SK-N-SH treated with all-trans-retinoic acid at 6 μM for 48 hours (cell line): ENCODE results near the gene BTNL3.

Source experiments
- ARNTL ChIP-seq: fragments of 450-650 bp; formaldehyde crosslinking; IDR thresholded peaks from 2 replicates; pipeline ENCODE4 v1.5.0; 2020; ENCODE audit warnings: low read depth, mild to moderate bottlenecking, moderate library complexity, borderline replicate concordance
- ISL1 ChIP-seq: fragments of 250-450 bp; sonication (Bioruptor Pico); IDR thresholded peaks from 2 replicates; pipeline ENCODE4 v2.1.2; 2022; ENCODE audit warnings: mild to moderate bottlenecking, moderate library complexity
- PPARA ChIP-seq: fragments of 250-450 bp; sonication (Bioruptor Pico); IDR thresholded peaks from 2 replicates; pipeline ENCODE4 v1.5.0; 2020; ENCODE audit warnings: mild to moderate bottlenecking, borderline replicate concordance
- RARB ChIP-seq: fragments of 250-450 bp; sonication (Bioruptor Pico); IDR thresholded peaks from 2 replicates; pipeline ENCODE4 v1.8.0; 2021; ENCODE audit warnings: mild to moderate bottlenecking, moderate library complexity
- SNAI2 ChIP-seq: fragments of 250-450 bp; sonication (Bioruptor Pico); IDR thresholded peaks from 2 replicates; pipeline ENCODE4 v1.5.0; 2020; ENCODE audit warnings: mild to moderate bottlenecking, moderate library complexity
- TCF4 ChIP-seq: fragments of 250-450 bp; sonication (Bioruptor Pico); IDR thresholded peaks from 2 replicates; pipeline ENCODE4 v1.8.0; 2021; ENCODE audit warnings: mild to moderate bottlenecking, moderate library complexity, borderline replicate concordance
- ZC3H10 ChIP-seq: fragments of 250-450 bp; sonication (Bioruptor Pico); IDR thresholded peaks from 2 replicates; pipeline ENCODE4 v1.5.1; 2021; ENCODE audit warnings: mild to moderate bottlenecking, moderate library complexity
- ZFP3 ChIP-seq: fragments of 250-450 bp; sonication (Bioruptor Pico); IDR thresholded peaks from 2 replicates; pipeline ENCODE4 v1.5.0; 2020; ENCODE audit warnings: mild to moderate bottlenecking, moderate library complexity
- ZFP30 ChIP-seq: fragments of 450-650 bp; formaldehyde crosslinking; IDR thresholded peaks from 2 replicates; pipeline ENCODE4 v1.5.0; 2022; ENCODE audit warnings: mild to moderate bottlenecking, moderate library complexity
- TF ChIP-seq, protein P1 (sequence below): fragments of 250-450 bp; sonication (Bioruptor Pico); IDR thresholded peaks from 2 replicates; pipeline ENCODE4 v1.5.1; 2020; ENCODE audit warnings: low read depth, mild to moderate bottlenecking, moderate library complexity
- TF ChIP-seq, protein P2 (sequence below): fragments of 250-450 bp; sonication (Bioruptor Pico); IDR thresholded peaks from 2 replicates; pipeline ENCODE4 v1.8.0; 2021; ENCODE audit warnings: low read depth, mild to moderate bottlenecking, moderate library complexity, borderline replicate concordance
- TF ChIP-seq, protein P3 (sequence below): fragments of 250-450 bp; sonication (Bioruptor Pico); IDR thresholded peaks from 2 replicates; pipeline ENCODE4 v1.5.1; 2021; ENCODE audit warnings: mild to moderate bottlenecking, moderate library complexity
- TF ChIP-seq, protein P4 (sequence below): fragments of 250-450 bp; sonication (Bioruptor Pico); IDR thresholded peaks from 2 replicates; pipeline ENCODE4 v1.8.0; 2020; ENCODE audit warnings: mild to moderate bottlenecking, moderate library complexity, borderline replicate concordance

DNA sequence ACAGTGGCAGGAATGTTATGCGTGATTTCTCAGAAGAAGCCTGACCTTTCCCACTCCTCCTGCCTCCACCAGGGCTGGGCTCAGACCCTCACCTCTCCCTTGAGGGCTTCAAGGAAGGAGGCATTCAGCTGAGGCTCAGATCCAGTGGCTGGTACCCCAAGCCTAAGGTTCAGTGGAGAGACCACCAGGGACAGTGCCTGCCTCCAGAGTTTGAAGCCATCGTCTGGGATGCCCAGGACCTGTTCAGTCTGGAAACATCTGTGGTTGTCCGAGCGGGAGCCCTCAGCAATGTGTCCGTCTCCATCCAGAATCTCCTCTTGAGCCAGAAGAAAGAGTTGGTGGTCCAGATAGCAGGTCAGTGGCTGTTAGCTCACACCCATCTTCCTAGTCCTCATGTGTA is 61.4 kb downstream of the BTNL3 start:
- TF ChIP-seq ZC3H10, result no peak
- TF ChIP-seq, protein P1, sequence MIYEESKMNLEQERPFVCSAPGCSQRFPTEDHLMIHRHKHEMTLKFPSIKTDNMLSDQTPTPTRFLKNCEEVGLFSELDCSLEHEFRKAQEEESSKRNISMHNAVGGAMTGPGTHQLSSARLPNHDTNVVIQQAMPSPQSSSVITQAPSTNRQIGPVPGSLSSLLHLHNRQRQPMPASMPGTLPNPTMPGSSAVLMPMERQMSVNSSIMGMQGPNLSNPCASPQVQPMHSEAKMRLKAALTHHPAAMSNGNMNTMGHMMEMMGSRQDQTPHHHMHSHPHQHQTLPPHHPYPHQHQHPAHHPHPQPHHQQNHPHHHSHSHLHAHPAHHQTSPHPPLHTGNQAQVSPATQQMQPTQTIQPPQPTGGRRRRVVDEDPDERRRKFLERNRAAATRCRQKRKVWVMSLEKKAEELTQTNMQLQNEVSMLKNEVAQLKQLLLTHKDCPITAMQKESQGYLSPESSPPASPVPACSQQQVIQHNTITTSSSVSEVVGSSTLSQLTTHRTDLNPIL (CRISPR knock-in tag), result no peak
- no peak for TF ChIP-seq TCF4 (CRISPR knock-in tag)
- TF ChIP-seq, protein P2, sequence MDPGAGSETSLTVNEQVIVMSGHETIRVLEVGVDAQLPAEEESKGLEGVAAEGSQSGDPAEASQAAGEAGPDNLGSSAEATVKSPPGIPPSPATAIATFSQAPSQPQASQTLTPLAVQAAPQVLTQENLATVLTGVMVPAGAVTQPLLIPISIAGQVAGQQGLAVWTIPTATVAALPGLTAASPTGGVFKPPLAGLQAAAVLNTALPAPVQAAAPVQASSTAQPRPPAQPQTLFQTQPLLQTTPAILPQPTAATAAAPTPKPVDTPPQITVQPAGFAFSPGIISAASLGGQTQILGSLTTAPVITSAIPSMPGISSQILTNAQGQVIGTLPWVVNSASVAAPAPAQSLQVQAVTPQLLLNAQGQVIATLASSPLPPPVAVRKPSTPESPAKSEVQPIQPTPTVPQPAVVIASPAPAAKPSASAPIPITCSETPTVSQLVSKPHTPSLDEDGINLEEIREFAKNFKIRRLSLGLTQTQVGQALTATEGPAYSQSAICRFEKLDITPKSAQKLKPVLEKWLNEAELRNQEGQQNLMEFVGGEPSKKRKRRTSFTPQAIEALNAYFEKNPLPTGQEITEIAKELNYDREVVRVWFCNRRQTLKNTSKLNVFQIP (CRISPR knock-in tag), result no peak
- TF ChIP-seq PPARA (CRISPR knock-in tag), result no peak
- TF ChIP-seq, protein P3, sequence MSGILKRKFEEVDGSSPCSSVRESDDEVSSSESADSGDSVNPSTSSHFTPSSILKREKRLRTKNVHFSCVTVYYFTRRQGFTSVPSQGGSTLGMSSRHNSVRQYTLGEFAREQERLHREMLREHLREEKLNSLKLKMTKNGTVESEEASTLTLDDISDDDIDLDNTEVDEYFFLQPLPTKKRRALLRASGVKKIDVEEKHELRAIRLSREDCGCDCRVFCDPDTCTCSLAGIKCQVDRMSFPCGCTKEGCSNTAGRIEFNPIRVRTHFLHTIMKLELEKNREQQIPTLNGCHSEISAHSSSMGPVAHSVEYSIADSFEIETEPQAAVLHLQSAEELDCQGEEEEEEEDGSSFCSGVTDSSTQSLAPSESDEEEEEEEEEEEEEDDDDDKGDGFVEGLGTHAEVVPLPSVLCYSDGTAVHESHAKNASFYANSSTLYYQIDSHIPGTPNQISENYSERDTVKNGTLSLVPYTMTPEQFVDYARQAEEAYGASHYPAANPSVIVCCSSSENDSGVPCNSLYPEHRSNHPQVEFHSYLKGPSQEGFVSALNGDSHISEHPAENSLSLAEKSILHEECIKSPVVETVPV (CRISPR knock-in tag), result no peak
- TF ChIP-seq, protein P4, sequence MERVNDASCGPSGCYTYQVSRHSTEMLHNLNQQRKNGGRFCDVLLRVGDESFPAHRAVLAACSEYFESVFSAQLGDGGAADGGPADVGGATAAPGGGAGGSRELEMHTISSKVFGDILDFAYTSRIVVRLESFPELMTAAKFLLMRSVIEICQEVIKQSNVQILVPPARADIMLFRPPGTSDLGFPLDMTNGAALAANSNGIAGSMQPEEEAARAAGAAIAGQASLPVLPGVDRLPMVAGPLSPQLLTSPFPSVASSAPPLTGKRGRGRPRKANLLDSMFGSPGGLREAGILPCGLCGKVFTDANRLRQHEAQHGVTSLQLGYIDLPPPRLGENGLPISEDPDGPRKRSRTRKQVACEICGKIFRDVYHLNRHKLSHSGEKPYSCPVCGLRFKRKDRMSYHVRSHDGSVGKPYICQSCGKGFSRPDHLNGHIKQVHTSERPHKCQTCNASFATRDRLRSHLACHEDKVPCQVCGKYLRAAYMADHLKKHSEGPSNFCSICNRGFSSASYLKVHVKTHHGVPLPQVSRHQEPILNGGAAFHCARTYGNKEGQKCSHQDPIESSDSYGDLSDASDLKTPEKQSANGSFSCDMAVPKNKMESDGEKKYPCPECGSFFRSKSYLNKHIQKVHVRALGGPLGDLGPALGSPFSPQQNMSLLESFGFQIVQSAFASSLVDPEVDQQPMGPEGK (CRISPR knock-in tag), result no peak
- no peak for TF ChIP-seq ZFP3 (CRISPR knock-in tag)
- TF ChIP-seq SNAI2, result no peak
- no peak for TF ChIP-seq ZFP30 (CRISPR knock-in tag)
- TF ChIP-seq ARNTL (CRISPR knock-in tag), result no peak
- TF ChIP-seq ISL1 (CRISPR knock-in tag), result no peak
- no peak for TF ChIP-seq RARB (CRISPR knock-in tag)
